ENCODE data around the gene BACE2. TPM values are rescaled to one million over a fixed set of nuclear protein-coding genes. Genes with fewer than 3 reads are reported as not detected.

Gene BACE2
- polyA plus RNA-seq, 1 donor from 2014 or later: 0.32 TPM

GRCh38 chr21:41208376-41208763, 40.4 kb downstream of the BACE2 start:
- H2AFZ ChIP-seq (ENCODE audit: low read depth, low read length): no peak overlapping the region
- no peaks in the 10 kb centered on the region for H3K9me3 ChIP-seq (ENCODE audit: low read length)
- H4K20me1 ChIP-seq (ENCODE audit: insufficient read depth): no peaks in the 10 kb centered on the region
- H3F3A ChIP-seq (ENCODE audit: insufficient read depth, low read length, poor library complexity, severe bottlenecking): no peaks in the 10 kb centered on the region
- H3K79me2 ChIP-seq (replicated peaks; ENCODE audit: insufficient read depth, low read length): no peaks in the 10 kb centered on the region
- no peak overlapping the region for H3K27ac ChIP-seq (ENCODE audit: low read length)
- no peaks in the 10 kb centered on the region for H3K36me3 ChIP-seq (ENCODE audit: insufficient read depth, low read length)
- no peak overlapping the region for H3K9ac ChIP-seq (ENCODE audit: low read length)
- H3K4me2 ChIP-seq (ENCODE audit: low read length): no peak overlapping the region
- H3K4me3 ChIP-seq (ENCODE audit: low read length): no peak overlapping the region
- TF ChIP-seq MXI1 (conservative IDR thresholded peaks at IDR 0.05; ENCODE audit: poor library complexity, severe bottlenecking) (no peak), REST (IDR thresholded peaks at IDR 0.05; ENCODE audit: borderline replicate concordance) (no peak), SMC3 (conservative IDR thresholded peaks at IDR 0.05; ENCODE audit: poor library complexity) (no peak), CTCF (IDR thresholded peaks at IDR 0.05; ENCODE audit: poor library complexity, severe bottlenecking) (no peak), POLR2AphosphoS5 (IDR thresholded peaks at IDR 0.05) (no peak), EZH2 (IDR thresholded peaks at IDR 0.05; ENCODE audit: borderline replicate concordance, insufficient read depth, low read length, poor library complexity, severe bottlenecking) (no peak), EP300 (conservative IDR thresholded peaks at IDR 0.05; ENCODE audit: poor library complexity, severe bottlenecking) (no peak), RAD21 (conservative IDR thresholded peaks at IDR 0.05) (no peak), TAF1 (IDR thresholded peaks at IDR 0.05; ENCODE audit: low read depth) (no peak)
- H3K9me2 ChIP-seq (ENCODE audit: insufficient read depth, low read length): no peaks in the 10 kb centered on the region
- no peaks in the 10 kb centered on the region for H3K27me3 ChIP-seq (ENCODE audit: insufficient read depth, low read depth, low read length)

GRCh38 chr21:41209016-41209619, 41.2 kb downstream of the BACE2 start:
- Histone ChIP-seq H3K9me3 (ENCODE audit: low read length) (no peaks in the 10 kb centered on the region), H3K4me3 (ENCODE audit: low read length) (no peak overlapping the region), H3F3A (ENCODE audit: insufficient read depth, low read length, poor library complexity, severe bottlenecking) (no peaks in the 10 kb centered on the region), H3K27ac (ENCODE audit: low read length) (no peak overlapping the region), H3K9me2 (ENCODE audit: insufficient read depth, low read length) (no peaks in the 10 kb centered on the region), H3K36me3 (ENCODE audit: insufficient read depth, low read length) (no peaks in the 10 kb centered on the region), H3K79me2 (replicated peaks; ENCODE audit: insufficient read depth, low read length) (no peaks in the 10 kb centered on the region), H4K20me1 (ENCODE audit: insufficient read depth) (no peaks in the 10 kb centered on the region), H3K4me2 (ENCODE audit: low read length) (no peak overlapping the region), H3K27me3 (ENCODE audit: insufficient read depth, low read depth, low read length) (no peaks in the 10 kb centered on the region), H3K9ac (ENCODE audit: low read length) (no peak overlapping the region), H2AFZ (ENCODE audit: low read depth, low read length) (no peak overlapping the region)
- TF ChIP-seq EZH2 (IDR thresholded peaks at IDR 0.05; ENCODE audit: borderline replicate concordance, insufficient read depth, low read length, poor library complexity, severe bottlenecking): no peak
- TF ChIP-seq MXI1 (conservative IDR thresholded peaks at IDR 0.05; ENCODE audit: poor library complexity, severe bottlenecking): no peak
- no peak for TF ChIP-seq RAD21 (conservative IDR thresholded peaks at IDR 0.05)
- TF ChIP-seq TAF1 (IDR thresholded peaks at IDR 0.05; ENCODE audit: low read depth): no peak
- no peak for TF ChIP-seq POLR2AphosphoS5 (IDR thresholded peaks at IDR 0.05)
- TF ChIP-seq EP300 (conservative IDR thresholded peaks at IDR 0.05; ENCODE audit: poor library complexity, severe bottlenecking): no peak
- TF ChIP-seq SMC3 (conservative IDR thresholded peaks at IDR 0.05; ENCODE audit: poor library complexity): no peak
- no peak for TF ChIP-seq CTCF (IDR thresholded peaks at IDR 0.05; ENCODE audit: poor library complexity, severe bottlenecking)
- no peak for TF ChIP-seq REST (IDR thresholded peaks at IDR 0.05; ENCODE audit: borderline replicate concordance)
